Neural progenitor cell (in vitro differentiated cells): ENCODE data around the gene CCNL2. TPM values are rescaled to one million over a fixed set of nuclear protein-coding genes. Genes with fewer than 3 reads are reported as not detected.
"Not testable (repeated sequence)": the region's sequence is repeated elsewhere in the genome, so short reads cannot be mapped to it uniquely, and the experiment has no call there.

ENCODE experiments used
- DNase-seq: peaks from one replicate; pipeline ENCODE4 v3.0.0-alpha.2; 2016; ENCODE audit warnings: low spot score
- H2AFZ ChIP-seq: fragments of 200-600 bp; sonication (generic); replicated peaks from 2 replicates; pipeline ENCODE4 v1.6.1; 2016; ENCODE audit warnings: antibody characterized with exemption
- H3F3A ChIP-seq: fragments of 200-600 bp; sonication (generic); 2 replicates; pipeline ENCODE4 v1.6.1; 2016; ENCODE audit warnings: antibody characterized with exemption, low read depth
- H3K27ac ChIP-seq: fragments of 200-600 bp; sonication (generic); 2 replicates; pipeline ENCODE4 v1.5.1; 2016; ENCODE audit warnings: mild to moderate bottlenecking
- H3K27me3 ChIP-seq: fragments of 200-600 bp; sonication (generic); 2 replicates; pipeline ENCODE4 v1.6.1; 2016; ENCODE audit warnings: mild to moderate bottlenecking, moderate library complexity
- H3K36me3 ChIP-seq: fragments of 200-600 bp; sonication (generic); 2 replicates; pipeline ENCODE4 v1.5.1; 2016
- H3K4me1 ChIP-seq: fragments of 200-600 bp; sonication (generic); 2 replicates; pipeline ENCODE4 v1.6.1; 2016; ENCODE audit warnings: mixed run types
- H3K4me2 ChIP-seq: fragments of 200-600 bp; sonication (generic); 2 replicates; pipeline ENCODE4 v1.6.1; 2016
- H3K4me3 ChIP-seq: fragments of 200-600 bp; sonication (generic); 2 replicates; pipeline ENCODE4 v1.5.1; 2016
- H3K79me2 ChIP-seq: fragments of 200-600 bp; sonication (generic); 2 replicates; pipeline ENCODE4 v1.6.1; 2016; ENCODE audit warnings: low read depth
- H3K9ac ChIP-seq: fragments of 200-600 bp; sonication (generic); 2 replicates; pipeline ENCODE4 v1.6.1; 2016
- H3K9me3 ChIP-seq: fragments of 200-600 bp; sonication (generic); 2 replicates; pipeline ENCODE4 v1.5.1; 2016; ENCODE audit warnings: low read depth
- H4K20me1 ChIP-seq: fragments of 200-600 bp; sonication (generic); 2 replicates; pipeline ENCODE4 v1.6.1; 2016; ENCODE audit warnings: low read depth
- H3K27ac Mint-ChIP-seq: 3 replicates; pipeline ENCODE4 v1.8.0; 2021; ENCODE audit warnings: mixed read lengths
- H3K27me3 Mint-ChIP-seq: 2 replicates; pipeline ENCODE4 v1.8.0; 2022; ENCODE audit warnings: low read depth, mild to moderate bottlenecking, inconsistent platforms, moderate library complexity, mixed read lengths; ENCODE audit not compliant: insufficient read depth
- H3K36me3 Mint-ChIP-seq: 3 replicates; pipeline ENCODE4 v1.8.0; 2021; ENCODE audit warnings: mixed read lengths
- H3K4me1 Mint-ChIP-seq: 3 replicates; pipeline ENCODE4 v1.8.0; 2021; ENCODE audit warnings: mixed read lengths
- H3K4me3 Mint-ChIP-seq: 3 replicates; pipeline ENCODE4 v1.8.0; 2021; ENCODE audit warnings: mild to moderate bottlenecking, moderate library complexity, mixed read lengths
- H3K9me3 Mint-ChIP-seq: 3 replicates; pipeline ENCODE4 v1.8.0; 2020; ENCODE audit warnings: mixed read lengths
- EZH2 ChIP-seq: fragments of 200-600 bp; sonication (generic); IDR thresholded peaks from 2 replicates; pipeline ENCODE4 v1.6.1; 2017; ENCODE audit warnings: antibody characterized with exemption, mild to moderate bottlenecking, moderate library complexity
- EZH2phosphoT487 ChIP-seq: fragments of 200-600 bp; sonication (generic); IDR thresholded peaks from 2 replicates; pipeline ENCODE4 v1.6.1; 2017; ENCODE audit warnings: antibody characterized with exemption
- total RNA-seq: library from RNA; depleted of rRNA; stranded (reverse); fragments of >200 nt; gene quantifications from 2 replicates; pipeline ENCODE4 v1.2.3, GENCODE V29; 2015; ENCODE audit warnings: low replicate concordance
- TF ChIP-seq, protein P1 (sequence below): fragments of 200-600 bp; sonication (generic); IDR thresholded peaks from 2 replicates; pipeline ENCODE4 v1.5.1; 2017; ENCODE audit warnings: antibody characterized with exemption, mild to moderate bottlenecking

Gene CCNL2
- total RNA-seq, 1 donor from 2014 or later: 143 TPM

DNA sequence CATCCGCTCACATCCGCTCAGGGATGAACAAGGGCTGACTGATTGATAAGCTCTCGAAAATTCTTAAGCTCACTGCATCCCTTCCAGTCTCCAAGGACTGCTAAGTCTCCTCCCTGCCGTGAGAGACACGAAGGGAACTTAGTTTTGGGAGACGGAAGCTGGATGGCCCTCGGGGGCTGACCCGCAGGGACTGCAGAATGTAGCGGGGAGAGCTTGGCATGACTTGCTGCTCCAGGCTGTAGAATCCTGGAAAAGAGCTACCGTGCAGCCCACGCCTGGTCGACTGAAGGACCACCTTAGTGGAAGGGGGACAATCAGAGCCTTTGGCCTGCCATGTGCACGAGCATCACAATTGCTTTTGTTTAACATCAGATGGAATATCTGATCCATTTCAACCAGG lies 16.6 kb upstream of the CCNL2 start:
- peaks cover 19% of the 10 kb centered on the region for H3F3A ChIP-seq
- H3K4me1 Mint-ChIP-seq: peaks cover 27% of the 10 kb centered on the region
- H3K9me3 ChIP-seq: no peaks in the 10 kb centered on the region
- DNase-seq: no peak
- no peak overlapping the region for H3K27ac Mint-ChIP-seq
- H3K4me1 ChIP-seq: peaks cover 1% of the 10 kb centered on the region
- H2AFZ ChIP-seq: no peak overlapping the region
- H3K4me3 ChIP-seq: no peak overlapping the region
- H3K27me3 Mint-ChIP-seq: peaks cover 2% of the 10 kb centered on the region
- H3K27ac ChIP-seq: no peak overlapping the region
- H3K9ac ChIP-seq: no peak overlapping the region
- no peak overlapping the region for H3K4me3 Mint-ChIP-seq
- TF ChIP-seq, protein P1, sequence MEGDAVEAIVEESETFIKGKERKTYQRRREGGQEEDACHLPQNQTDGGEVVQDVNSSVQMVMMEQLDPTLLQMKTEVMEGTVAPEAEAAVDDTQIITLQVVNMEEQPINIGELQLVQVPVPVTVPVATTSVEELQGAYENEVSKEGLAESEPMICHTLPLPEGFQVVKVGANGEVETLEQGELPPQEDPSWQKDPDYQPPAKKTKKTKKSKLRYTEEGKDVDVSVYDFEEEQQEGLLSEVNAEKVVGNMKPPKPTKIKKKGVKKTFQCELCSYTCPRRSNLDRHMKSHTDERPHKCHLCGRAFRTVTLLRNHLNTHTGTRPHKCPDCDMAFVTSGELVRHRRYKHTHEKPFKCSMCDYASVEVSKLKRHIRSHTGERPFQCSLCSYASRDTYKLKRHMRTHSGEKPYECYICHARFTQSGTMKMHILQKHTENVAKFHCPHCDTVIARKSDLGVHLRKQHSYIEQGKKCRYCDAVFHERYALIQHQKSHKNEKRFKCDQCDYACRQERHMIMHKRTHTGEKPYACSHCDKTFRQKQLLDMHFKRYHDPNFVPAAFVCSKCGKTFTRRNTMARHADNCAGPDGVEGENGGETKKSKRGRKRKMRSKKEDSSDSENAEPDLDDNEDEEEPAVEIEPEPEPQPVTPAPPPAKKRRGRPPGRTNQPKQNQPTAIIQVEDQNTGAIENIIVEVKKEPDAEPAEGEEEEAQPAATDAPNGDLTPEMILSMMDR: no peak
- TF ChIP-seq EZH2: no peak
- no peak for TF ChIP-seq EZH2phosphoT487
- H3K4me2 ChIP-seq: no peak overlapping the region
- peaks cover 4% of the 10 kb centered on the region for H3K36me3 Mint-ChIP-seq
- no peaks in the 10 kb centered on the region for H3K27me3 ChIP-seq
- no peaks in the 10 kb centered on the region for H3K36me3 ChIP-seq
- peaks cover 6% of the 10 kb centered on the region for H3K79me2 ChIP-seq
- peaks cover 3% of the 10 kb centered on the region for H4K20me1 ChIP-seq
- peaks cover 3% of the 10 kb centered on the region for H3K9me3 Mint-ChIP-seq

DNA sequence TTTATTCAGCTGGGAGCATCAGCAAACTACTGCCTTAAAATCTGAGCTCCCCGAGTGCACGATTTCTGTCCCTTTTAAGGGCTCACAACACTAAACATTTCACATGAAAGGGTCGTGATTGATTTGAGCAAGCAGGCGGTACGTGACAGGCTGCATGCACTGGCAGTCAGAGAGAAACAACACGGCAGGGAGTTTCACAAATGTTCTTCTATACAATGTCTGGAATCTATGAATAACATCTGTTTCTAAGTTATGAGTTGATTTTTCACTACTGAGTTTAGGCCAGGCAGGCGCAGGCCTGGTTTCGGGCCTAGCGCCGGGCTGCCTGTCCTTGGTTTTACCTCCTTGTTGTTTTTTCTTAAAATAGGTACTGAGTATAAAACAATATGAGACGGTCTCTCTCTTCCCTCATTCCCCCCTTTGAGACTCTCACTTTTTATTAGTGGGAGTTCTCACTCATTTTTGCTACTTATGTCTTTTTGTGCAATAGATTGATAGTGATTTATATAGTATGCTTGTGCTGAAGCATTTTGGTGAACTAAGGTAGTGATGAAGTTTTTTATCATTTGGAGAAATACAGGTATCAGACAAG lies 13.3 kb upstream of the CCNL2 start:
- H3K27ac Mint-ChIP-seq, H3K27me3 Mint-ChIP-seq, H3K27me3 ChIP-seq, H3K27ac ChIP-seq, H2AFZ ChIP-seq, H3K4me2 ChIP-seq, DNase-seq, H3K9me3 Mint-ChIP-seq, H3K9me3 ChIP-seq, H3K9ac ChIP-seq, H3K4me3 ChIP-seq, H3K36me3 ChIP-seq: not testable (repeated sequence)
- Histone ChIP-seq H4K20me1 (peaks cover 34% of the 10 kb centered on the region), H3K4me1 (peaks cover 22% of the 10 kb centered on the region), H3F3A (peaks cover 33% of the 10 kb centered on the region), H3K79me2 (peaks cover 35% of the 10 kb centered on the region)
- H3K36me3 Mint-ChIP-seq: peaks cover 12% of the 10 kb centered on the region
- H3K4me3 Mint-ChIP-seq: peak overlapping the region; percentile 43
- H3K4me1 Mint-ChIP-seq: peaks cover 25% of the 10 kb centered on the region

DNA sequence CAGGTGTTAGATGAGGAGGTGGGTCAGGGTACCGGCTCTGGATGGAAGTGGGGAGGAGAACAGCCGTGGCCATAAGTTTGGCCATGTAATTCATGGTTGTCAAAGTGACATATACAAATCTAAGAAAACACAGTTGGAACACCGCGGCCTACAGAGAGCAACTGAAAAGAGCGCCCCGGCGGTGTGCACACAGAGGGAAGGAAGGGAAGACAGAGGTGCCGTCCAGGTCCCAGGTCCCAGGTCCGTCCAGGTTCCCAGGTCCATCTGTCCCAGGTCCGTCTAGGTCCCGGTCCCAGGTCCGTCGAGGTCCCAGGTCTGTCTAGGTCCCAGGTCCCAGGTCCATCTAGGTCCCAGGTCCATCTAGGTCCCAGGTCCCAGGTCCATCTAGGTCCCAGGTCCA lies 12.5 kb upstream of the CCNL2 start:
- H3K27me3 ChIP-seq: no peaks in the 10 kb centered on the region
- no peaks in the 10 kb centered on the region for H3K9me3 ChIP-seq
- no peak overlapping the region for H3K9ac ChIP-seq
- no peak overlapping the region for H2AFZ ChIP-seq
- no peak overlapping the region for H3K4me2 ChIP-seq
- peaks cover 32% of the 10 kb centered on the region for H3F3A ChIP-seq
- peaks cover 22% of the 10 kb centered on the region for H3K4me1 ChIP-seq
- no peak overlapping the region for H3K4me3 Mint-ChIP-seq
- DNase-seq: no peak
- H3K9me3 Mint-ChIP-seq: peaks cover 3% of the 10 kb centered on the region
- peaks cover 22% of the 10 kb centered on the region for H3K4me1 Mint-ChIP-seq
- no peak overlapping the region for H3K27ac ChIP-seq
- peaks cover 42% of the 10 kb centered on the region for H3K79me2 ChIP-seq
- H3K27me3 Mint-ChIP-seq: peaks cover 4% of the 10 kb centered on the region
- peaks cover 12% of the 10 kb centered on the region for H3K36me3 Mint-ChIP-seq
- H3K27ac Mint-ChIP-seq: peak overlapping the region; percentile 34
- peaks cover 34% of the 10 kb centered on the region for H4K20me1 ChIP-seq
- TF ChIP-seq EZH2: no peak
- TF ChIP-seq, protein P1: no peak
- no peak for TF ChIP-seq EZH2phosphoT487
- no peak overlapping the region for H3K4me3 ChIP-seq
- H3K36me3 ChIP-seq: no peaks in the 10 kb centered on the region

DNA sequence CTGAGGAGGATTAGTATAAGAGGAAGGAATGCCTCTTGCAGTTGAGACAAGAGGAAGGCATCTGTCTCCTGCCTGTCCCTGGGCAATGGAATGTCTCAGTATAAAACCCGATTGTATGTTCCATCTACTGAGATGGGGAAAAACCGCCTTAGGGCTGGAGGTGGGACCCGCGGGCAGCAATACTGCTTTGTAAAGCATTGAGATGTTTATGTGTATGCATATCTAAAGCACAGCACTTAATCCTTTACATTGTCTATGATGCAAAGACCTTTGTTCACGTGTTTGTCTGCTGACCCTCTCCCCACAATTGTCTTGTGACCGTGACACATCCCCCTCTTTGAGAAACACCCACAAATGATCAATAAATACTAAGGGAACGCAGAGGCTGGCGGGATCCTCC lies 11.1 kb upstream of the CCNL2 start:
- peaks cover 41% of the 10 kb centered on the region for H4K20me1 ChIP-seq
- not testable (repeated sequence) for DNase-seq, H3K27me3 Mint-ChIP-seq, H3K27me3 ChIP-seq, H3K36me3 ChIP-seq, H3K9me3 ChIP-seq, H3K9ac ChIP-seq, H2AFZ ChIP-seq, H3K27ac Mint-ChIP-seq, H3K4me3 Mint-ChIP-seq, H3K9me3 Mint-ChIP-seq
- peak overlapping the region; percentile 9 for H3K27ac ChIP-seq
- H3K4me1 ChIP-seq: peaks cover 30% of the 10 kb centered on the region
- H3K36me3 Mint-ChIP-seq: peaks cover 19% of the 10 kb centered on the region
- peaks cover 25% of the 10 kb centered on the region for H3K4me1 Mint-ChIP-seq
- H3F3A ChIP-seq: peaks cover 44% of the 10 kb centered on the region
- peaks cover 56% of the 10 kb centered on the region for H3K79me2 ChIP-seq
- peak overlapping the region; percentile 85 for H3K4me2 ChIP-seq
- H3K4me3 ChIP-seq: peak overlapping the region; percentile 20
